Thyroid gland (tissue), 4 donors: ENCODE results near the gene WWC2. TPM values are rescaled to one million over a fixed set of nuclear protein-coding genes. Genes with fewer than 3 reads are reported as not detected.

ENCODE experiments used
- DNase-seq, 2 donors: peaks; one replicate each; pipeline ENCODE4 v3.0.0-alpha.2; 2019
- H3K27ac ChIP-seq, 3 donors: fragments of 200-600 bp; sonication (generic); 1 replicate in 2 of 3; 2 replicates in 1 of 3; pipeline ENCODE4 v1.5.1; 2016 to 2019; ENCODE audit warnings: mild to moderate bottlenecking in 1 of 3, moderate library complexity in 1 of 3
- H3K27me3 ChIP-seq: fragments of 200-600 bp; sonication (generic); one replicate; pipeline ENCODE4 v1.5.1; 2019
- H3K36me3 ChIP-seq, 2 donors: fragments of 200-600 bp; sonication (generic); one replicate each; pipeline ENCODE4 v1.5.1; 2016 to 2019
- H3K4me1 ChIP-seq, 2 donors: fragments of 200-600 bp; sonication (generic); one replicate each; pipeline ENCODE4 v1.5.1; 2017 to 2019
- H3K4me3 ChIP-seq, 3 donors: fragments of 200-600 bp; sonication (generic); replicated peaks in 1 of 3; 1 replicate in 2 of 3; 2 replicates in 1 of 3; pipeline ENCODE4 v1.5.1; 2016; ENCODE audit warnings: mild to moderate bottlenecking in 1 of 3
- H3K9me3 ChIP-seq: fragments of 200-600 bp; sonication (generic); one replicate; pipeline ENCODE4 v1.5.1; 2017
- CTCF ChIP-seq, 6 experiments: fragments of 200-600 bp in 3 of 6; fragments of 450-650 bp in 3 of 6; sonication (generic) in 3 of 6; IDR thresholded peaks; one replicate each; pipeline ENCODE4 v1.5.1; 2016 to 2019; ENCODE audit warnings: antibody characterized with exemption in 6 of 6, mild to moderate bottlenecking in 2 of 6, inconsistent platforms in 1 of 6, moderate library complexity in 1 of 6
- POLR2A ChIP-seq, 2 donors: fragments of 450-650 bp; IDR thresholded peaks; one replicate each; pipeline ENCODE4 v1.6.1; 2017; ENCODE audit warnings: antibody characterized with exemption in 2 of 2, mild to moderate bottlenecking in 2 of 2, moderate library complexity in 1 of 2
- WGBS, 2 donors: methylation state at CpG; one replicate each; pipeline ENCODE4 v1.1.5; 2017; 5-methylcytosine and 5-hydroxymethylcytosine counted together
- intact Hi-C: fragments of 100-400 bp; cut with DNase I; formaldehyde crosslinking; loops from one replicate; pipeline ENCODE4 v1.15.1; 2023
- total RNA-seq, 4 donors: library from RNA; depleted of rRNA; stranded (reverse); fragments of >200 nt; gene quantifications; one replicate each; pipeline ENCODE4 v1.2.3, GENCODE V29; 2016

The WWC2 gene
- total RNA-seq, 4 donors from 2014 or later = 44.6 to 87.4 (median 53.5) TPM

- intact Hi-C loops = loop anchor here (10.0 kb wide), 1 partner anchor 144 kb away; no protein-coding TSS in a partner anchor
- Histone ChIP-seq H3K4me1 (no peaks in the 10 kb centered on the region), H3K36me3 (no peaks in the 10 kb centered on the region), H3K9me3 (no peaks in the 10 kb centered on the region), H3K27ac (no peak overlapping the region), H3K27me3 (no peaks in the 10 kb centered on the region), H3K4me3 (no peak overlapping the region)
- no peak for DNase-seq
- TF ChIP-seq CTCF (IDR thresholded peaks at IDR 0.05) = no peak
- TF ChIP-seq POLR2A (IDR thresholded peaks at IDR 0.05) = no peak
- 94 to 99% methylated on average over 13 of the region's 13 CpGs for WGBS, 2 donors
Observed at GRCh38 chr4:183078634-183079033, 20.4 kb upstream of the WWC2 start.

- Histone ChIP-seq H3K27ac (no peak overlapping the region), H3K4me3 (no peak overlapping the region), H3K27me3 (no peaks in the 10 kb centered on the region), H3K9me3 (no peaks in the 10 kb centered on the region), H3K36me3 (no peaks in the 10 kb centered on the region), H3K4me1 (no peaks in the 10 kb centered on the region)
- 73 to 74% methylated on average over 4 of the region's 4 CpGs for WGBS, 2 donors
- no peak for DNase-seq
- TF ChIP-seq POLR2A (IDR thresholded peaks at IDR 0.05) = no peak
- TF ChIP-seq CTCF (IDR thresholded peaks at IDR 0.05) = no peak
- intact Hi-C loops = no loop called here
Observed at GRCh38 chr4:183080372-183081115, 18.5 kb upstream of the WWC2 start.

- H3K27ac ChIP-seq = no peak overlapping the region
- WGBS, 2 donors = 66 to 79% methylated on average over 3 of the region's 3 CpGs
- H3K9me3 ChIP-seq = no peaks in the 10 kb centered on the region
- H3K4me1 ChIP-seq = no peaks in the 10 kb centered on the region
- no peaks in the 10 kb centered on the region for H3K27me3 ChIP-seq
- no peak for DNase-seq
- H3K36me3 ChIP-seq = no peaks in the 10 kb centered on the region
- intact Hi-C loops = no loop called here
- H3K4me3 ChIP-seq = no peak overlapping the region
- no peak for TF ChIP-seq CTCF (IDR thresholded peaks at IDR 0.05)
- TF ChIP-seq POLR2A (IDR thresholded peaks at IDR 0.05) = no peak
Observed at GRCh38 chr4:183081116-183081469, 18.0 kb upstream of the WWC2 start.

- TF ChIP-seq POLR2A (IDR thresholded peaks at IDR 0.05) = no peak
- no peak for TF ChIP-seq CTCF (IDR thresholded peaks at IDR 0.05)
Observed at GRCh38 chr4:183082053-183082452, 17.0 kb upstream of the WWC2 start.

GRCh38 chr4:183094393-183095198 lies 4.5 kb upstream of the WWC2 start:
- H3K27ac ChIP-seq = peak overlapping the region in 2 of 3 donors; percentile 13 to 33
- H3K4me3 ChIP-seq = no peak overlapping the region
- no peaks in the 10 kb centered on the region for H3K27me3 ChIP-seq
- no peaks in the 10 kb centered on the region for H3K36me3 ChIP-seq
- H3K4me1 ChIP-seq = peaks cover 6 to 8% of the 10 kb centered on the region in 2 donors
- no peak for DNase-seq
- 80 to 84% methylated on average over 6 of the region's 6 CpGs for WGBS, 2 donors
- H3K9me3 ChIP-seq = no peaks in the 10 kb centered on the region
- no peak for TF ChIP-seq CTCF (IDR thresholded peaks at IDR 0.05)
- intact Hi-C loops = no loop called here

More at GRCh38 chr4:183082053-183082452, 17.0 kb upstream of the WWC2 start:
- Histone ChIP-seq H3K27ac (no peak overlapping the region), H3K9me3 (no peaks in the 10 kb centered on the region), H3K27me3 (no peaks in the 10 kb centered on the region), H3K4me3 (no peak overlapping the region), H3K36me3 (no peaks in the 10 kb centered on the region), H3K4me1 (no peaks in the 10 kb centered on the region)
- DNase-seq = no peak
- intact Hi-C loops = no loop called here
- 94% methylated on average over 3 of the region's 3 CpGs for WGBS, 2 donors
